Immature natural killer cell (primary cell): Measurements from ENCODE around the gene RASD1. TPM values are rescaled to one million over a fixed set of nuclear protein-coding genes. Genes with fewer than 3 reads are reported as not detected.
"Not testable (repeated sequence)": the region's sequence is repeated elsewhere in the genome, so short reads cannot be mapped to it uniquely, and the experiment has no call there.

Experiments
- DNase-seq, 3 donors: peaks; one replicate each; pipeline ENCODE4 v3.0.0; 2022; ENCODE audit warnings: mixed read lengths in 1 of 3
- H3K27ac Mint-ChIP-seq, 6 donors: one replicate each; pipeline ENCODE4 v1.8.0; 2020; ENCODE audit warnings: mixed read lengths in 6 of 6, mild to moderate bottlenecking in 5 of 6, inconsistent platforms in 4 of 6, moderate library complexity in 3 of 6
- H3K27me3 Mint-ChIP-seq, 3 donors: one replicate each; pipeline ENCODE4 v1.8.0; 2020 to 2021; ENCODE audit warnings: low read depth in 3 of 3, mild to moderate bottlenecking in 3 of 3, mixed read lengths in 3 of 3, moderate library complexity in 3 of 3, inconsistent platforms in 1 of 3
- H3K36me3 Mint-ChIP-seq, 3 donors: one replicate each; pipeline ENCODE4 v1.8.0; 2020; ENCODE audit warnings: mixed read lengths in 3 of 3, inconsistent platforms in 2 of 3, mild to moderate bottlenecking in 2 of 3
- H3K4me1 Mint-ChIP-seq, 2 donors: one replicate each; pipeline ENCODE4 v1.8.0; 2020; ENCODE audit warnings: inconsistent platforms in 2 of 2, mild to moderate bottlenecking in 2 of 2, mixed read lengths in 2 of 2, moderate library complexity in 1 of 2
- H3K4me3 Mint-ChIP-seq, 5 donors: one replicate each; pipeline ENCODE4 v1.8.0; 2020; ENCODE audit warnings: mild to moderate bottlenecking in 5 of 5, mixed read lengths in 5 of 5, inconsistent platforms in 3 of 5, moderate library complexity in 3 of 5
- H3K9me3 Mint-ChIP-seq, 6 donors: one replicate each; pipeline ENCODE4 v1.8.0; 2020; ENCODE audit warnings: mild to moderate bottlenecking in 6 of 6, mixed read lengths in 6 of 6, inconsistent platforms in 4 of 6, moderate library complexity in 3 of 6
- polyA plus RNA-seq, 3 donors: library from polyadenylated mRNA; unstranded; fragments of 300-500 nt; fragmentation: Illumina TruSeq; gene quantifications; one replicate each; pipeline ENCODE4 v1.2.3, GENCODE V29; 2021

Gene RASD1
- polyA plus RNA-seq, 3 donors from 2014 or later: 0.43 to 1.2 (median 0.96) TPM

- Mint-ChIP-seq H3K9me3 (peaks cover 0 to 3% (median under 1%) of the 10 kb centered on the region in 6 donors), H3K36me3 (peaks cover 0 to 3% (median 1%) of the 10 kb centered on the region in 3 donors), H3K4me3 (no peak overlapping the region), H3K27me3 (peaks cover 0 to 4% (median 0%) of the 10 kb centered on the region in 3 donors), H3K27ac (no peak overlapping the region), H3K4me1 (peaks cover 0 to 3% of the 10 kb centered on the region in 2 donors)
- no peak for DNase-seq
Measured at GRCh38 chr17:17455173-17455572, 41.0 kb downstream of the RASD1 start.

GRCh38 chr17:17454700-17455099 is 41.5 kb downstream of the RASD1 start:
- not testable (repeated sequence) for H3K9me3 Mint-ChIP-seq, H3K4me1 Mint-ChIP-seq, H3K4me3 Mint-ChIP-seq, H3K27me3 Mint-ChIP-seq, H3K27ac Mint-ChIP-seq, DNase-seq, H3K36me3 Mint-ChIP-seq

GRCh38 chr17:17454276-17454675 is 41.9 kb downstream of the RASD1 start:
- Mint-ChIP-seq H3K36me3 (no peaks in the 10 kb centered on the region), H3K9me3 (no peaks in the 10 kb centered on the region), H3K27me3 (peaks cover 0 to 2% (median 0%) of the 10 kb centered on the region in 3 donors), H3K4me3 (no peak overlapping the region), H3K27ac (no peak overlapping the region), H3K4me1 (no peaks in the 10 kb centered on the region)
- no peak for DNase-seq

GRCh38 chr17:17453088-17453487 is 43.1 kb downstream of the RASD1 start:
- peaks cover 0 to 2% (median 0%) of the 10 kb centered on the region in 3 donors for H3K27me3 Mint-ChIP-seq
- H3K4me3 Mint-ChIP-seq: no peak overlapping the region
- DNase-seq: no peak
- H3K4me1 Mint-ChIP-seq: no peaks in the 10 kb centered on the region
- H3K9me3 Mint-ChIP-seq: no peaks in the 10 kb centered on the region
- no peaks in the 10 kb centered on the region for H3K36me3 Mint-ChIP-seq
- no peak overlapping the region for H3K27ac Mint-ChIP-seq

GRCh38 chr17:17448723-17449122 is 47.5 kb downstream of the RASD1 start:
- no peak overlapping the region for H3K4me3 Mint-ChIP-seq
- no peak for DNase-seq
- no peaks in the 10 kb centered on the region for H3K4me1 Mint-ChIP-seq
- peaks cover 0 to 3% (median 0%) of the 10 kb centered on the region in 3 donors for H3K36me3 Mint-ChIP-seq
- peaks cover 0 to 2% (median 0%) of the 10 kb centered on the region in 6 donors for H3K9me3 Mint-ChIP-seq
- H3K27me3 Mint-ChIP-seq: peaks cover 1 to 2% (median 2%) of the 10 kb centered on the region in 3 donors
- H3K27ac Mint-ChIP-seq: no peak overlapping the region

GRCh38 chr17:17448076-17448475 is 48.1 kb downstream of the RASD1 start:
- no peak overlapping the region for H3K4me3 Mint-ChIP-seq
- DNase-seq: no peak
- H3K9me3 Mint-ChIP-seq: peaks cover 0 to 2% (median 0%) of the 10 kb centered on the region in 6 donors
- no peaks in the 10 kb centered on the region for H3K4me1 Mint-ChIP-seq
- no peak overlapping the region for H3K27ac Mint-ChIP-seq
- peaks cover 1 to 2% (median 2%) of the 10 kb centered on the region in 3 donors for H3K27me3 Mint-ChIP-seq
- peaks cover 0 to 3% (median 0%) of the 10 kb centered on the region in 3 donors for H3K36me3 Mint-ChIP-seq

GRCh38 chr17:17447264-17447663 is 48.9 kb downstream of the RASD1 start:
- H3K4me1 Mint-ChIP-seq: no peaks in the 10 kb centered on the region
- peaks cover 0 to 3% (median 0%) of the 10 kb centered on the region in 3 donors for H3K36me3 Mint-ChIP-seq
- H3K9me3 Mint-ChIP-seq: peaks cover 0 to 2% (median 0%) of the 10 kb centered on the region in 6 donors
- no peak for DNase-seq
- H3K4me3 Mint-ChIP-seq: no peak overlapping the region
- H3K27ac Mint-ChIP-seq: no peak overlapping the region
- peaks cover 1 to 2% (median 2%) of the 10 kb centered on the region in 3 donors for H3K27me3 Mint-ChIP-seq

- Mint-ChIP-seq H3K36me3 (peaks cover 0 to 3% (median 0%) of the 10 kb centered on the region in 3 donors), H3K27me3 (peaks cover 0 to 2% (median 1%) of the 10 kb centered on the region in 3 donors), H3K27ac (no peak overlapping the region), H3K4me3 (no peak overlapping the region), H3K4me1 (no peaks in the 10 kb centered on the region), H3K9me3 (peaks cover 0 to 2% (median 0%) of the 10 kb centered on the region in 6 donors)
- no peak for DNase-seq
Measured at GRCh38 chr17:17446666-17447155, 49.5 kb downstream of the RASD1 start.

- Mint-ChIP-seq H3K9me3 (peaks cover 0 to 2% (median 0%) of the 10 kb centered on the region in 6 donors), H3K27ac (no peak overlapping the region), H3K36me3 (peaks cover 0 to 3% (median 0%) of the 10 kb centered on the region in 3 donors), H3K4me3 (no peak overlapping the region), H3K4me1 (no peaks in the 10 kb centered on the region), H3K27me3 (peaks cover 0 to 5% (median 1%) of the 10 kb centered on the region in 3 donors)
- DNase-seq: no peak
Measured at GRCh38 chr17:17445925-17446665, 50.1 kb downstream of the RASD1 start.

GRCh38 chr17:17445296-17445924 is 50.8 kb downstream of the RASD1 start:
- Mint-ChIP-seq H3K9me3 (peaks cover 0 to 2% (median 0%) of the 10 kb centered on the region in 6 donors), H3K27ac (no peak overlapping the region), H3K4me3 (no peak overlapping the region)

More at GRCh38 chr17:17445296-17445924, 50.8 kb downstream of the RASD1 start:
- Mint-ChIP-seq H3K4me1 (no peaks in the 10 kb centered on the region), H3K27me3 (peaks cover 0 to 6% (median 1%) of the 10 kb centered on the region in 3 donors), H3K36me3 (peaks cover 0 to 3% (median 0%) of the 10 kb centered on the region in 3 donors)
- no peak for DNase-seq

Other genes with a start within 250 kb of the RASD1 start
- gene COPS3, start 215.1 kb downstream of the RASD1 start, polyA plus RNA-seq: 100 to 1,000 TPM in 1 of 3 donors, 10 to 100 TPM in 2; 93.7 to 120 (median 95.9) TPM
- 1 to 10 TPM; 3.2 to 4.6 (median 3.3) TPM for gene NT5M, start 193.0 kb downstream of the RASD1 start, polyA plus RNA-seq
- gene MED9, start 19.4 kb downstream of the RASD1 start, polyA plus RNA-seq: 10 to 100 TPM; 10.9 to 21.5 (median 14.0) TPM
- 10 to 100 TPM; 18.0 to 41.6 (median 31.4) TPM for gene PEMT, start 95.3 kb upstream of the RASD1 start, polyA plus RNA-seq
- 1 to 10 TPM; 1.5 to 6.2 (median 2.0) TPM for gene RAI1, start 185.1 kb upstream of the RASD1 start, polyA plus RNA-seq